Liver (tissue), 9 donors: ENCODE measurements around the gene UTRN. TPM values are rescaled to one million over a fixed set of nuclear protein-coding genes. Genes with fewer than 3 reads are reported as not detected.

ENCODE experiments used
- DNase-seq: peaks from one replicate; pipeline ENCODE4 v3.0.0-alpha.2; 2017; ENCODE audit warnings: low spot score
- H3K27ac ChIP-seq, 2 donors: one replicate each; pipeline ENCODE4 v1.7.0; 2013; ENCODE audit warnings: inconsistent platforms in 2 of 2, low read length in 2 of 2, control low read depth in 1 of 2, low read depth in 1 of 2, mild to moderate bottlenecking in 1 of 2
- H3K27me3 ChIP-seq, 4 donors: one replicate each; pipeline versions ENCODE4 v1.6.1 to v1.7.0; 2013; ENCODE audit warnings: low read length in 3 of 4, inconsistent platforms in 1 of 4, mild to moderate bottlenecking in 1 of 4, moderate library complexity in 1 of 4; ENCODE audit not compliant: control insufficient read depth in 4 of 4, insufficient read depth in 4 of 4
- H3K36me3 ChIP-seq, 4 donors: one replicate each; pipeline versions ENCODE4 v1.6.1 to v1.7.0; 2013; ENCODE audit warnings: low read length in 3 of 4, mild to moderate bottlenecking in 3 of 4, low read depth in 1 of 4, moderate library complexity in 1 of 4; ENCODE audit not compliant: control insufficient read depth in 4 of 4, insufficient read depth in 3 of 4
- H3K4me1 ChIP-seq, 4 donors: one replicate each; pipeline versions ENCODE4 v1.6.1 to v1.7.0; 2013; ENCODE audit warnings: low read length in 3 of 4, mild to moderate bottlenecking in 3 of 4, moderate library complexity in 1 of 4; ENCODE audit not compliant: control insufficient read depth in 4 of 4, insufficient read depth in 4 of 4
- H3K4me3 ChIP-seq, 3 donors: one replicate each; pipeline versions ENCODE4 v1.6.1 to v1.7.0; 2013; ENCODE audit warnings: low read length in 3 of 3, control low read depth in 1 of 3, low read depth in 1 of 3, mild to moderate bottlenecking in 1 of 3
- H3K9ac ChIP-seq, 2 donors: one replicate each; pipeline ENCODE4 v1.7.0; 2013; ENCODE audit warnings: low read length in 2 of 2, mild to moderate bottlenecking in 2 of 2, moderate library complexity in 2 of 2, control low read depth in 1 of 2, low read depth in 1 of 2
- H3K9me3 ChIP-seq, 4 donors: one replicate each; pipeline versions ENCODE4 v1.6.1 to v1.7.0; 2013; ENCODE audit warnings: low read length in 3 of 4; ENCODE audit not compliant: control insufficient read depth in 4 of 4
- CTCF ChIP-seq: fragments of 150-350 bp; IDR thresholded peaks from 2 replicates; pipeline ENCODE4 v1.5.1; 2017; ENCODE audit warnings: improper control_type of control experiment, low read depth, low read length; ENCODE audit not compliant: missing input control
- EGR1 ChIP-seq, 2 donors: IDR thresholded peaks; 2 replicates each; pipeline ENCODE4 v1.6.1; 2016 to 2018; ENCODE audit warnings: antibody characterized with exemption in 2 of 2, low read depth in 2 of 2
- FOXA1 ChIP-seq: IDR thresholded peaks from 2 replicates; pipeline ENCODE4 v1.6.1; 2016; ENCODE audit warnings: antibody characterized with exemption
- FOXA2 ChIP-seq: IDR thresholded peaks from 2 replicates; pipeline ENCODE4 v1.6.1; 2016; ENCODE audit warnings: antibody characterized with exemption
- GABPA ChIP-seq, 2 donors: IDR thresholded peaks in 1 of 2; conservative IDR thresholded peaks in 1 of 2; 2 replicates each; pipeline ENCODE4 v1.6.1; 2016; ENCODE audit warnings: antibody characterized with exemption in 2 of 2, mild to moderate bottlenecking in 1 of 2, moderate library complexity in 1 of 2
- HNF4A ChIP-seq, 2 donors: conservative IDR thresholded peaks; 2 replicates each; pipeline ENCODE4 v1.6.1; 2016; ENCODE audit warnings: antibody characterized with exemption in 2 of 2, mild to moderate bottlenecking in 2 of 2
- HNF4G ChIP-seq: IDR thresholded peaks from 2 replicates; pipeline ENCODE4 v1.6.1; 2016; ENCODE audit warnings: antibody characterized with exemption
- JUND ChIP-seq, 2 donors: IDR thresholded peaks; 2 replicates each; pipeline ENCODE4 v1.6.1; 2016; ENCODE audit warnings: antibody characterized with exemption in 2 of 2
- NR2F2 ChIP-seq: IDR thresholded peaks from 2 replicates; pipeline ENCODE4 v1.6.1; 2016; ENCODE audit warnings: antibody characterized with exemption
- RAD21 ChIP-seq, 2 donors: IDR thresholded peaks; 2 replicates each; pipeline ENCODE4 v1.6.1; 2016; ENCODE audit warnings: antibody characterized with exemption in 2 of 2, mild to moderate bottlenecking in 2 of 2
- RXRA ChIP-seq, 2 donors: IDR thresholded peaks; 2 replicates each; pipeline ENCODE4 v1.6.1; 2017 to 2018; ENCODE audit warnings: antibody characterized with exemption in 2 of 2, mild to moderate bottlenecking in 1 of 2
- SP1 ChIP-seq: IDR thresholded peaks from 2 replicates; pipeline ENCODE4 v1.6.1; 2018; ENCODE audit warnings: antibody characterized with exemption, mild to moderate bottlenecking
- TAF1 ChIP-seq: conservative IDR thresholded peaks from 2 replicates; pipeline ENCODE4 v1.6.1; 2016; ENCODE audit warnings: antibody characterized with exemption, mild to moderate bottlenecking
- YY1 ChIP-seq: IDR thresholded peaks from 2 replicates; pipeline ENCODE4 v1.6.1; 2016; ENCODE audit warnings: antibody characterized with exemption, mild to moderate bottlenecking
- WGBS: extraction: QIAGEN DNeasy Blood & Tissue Kit; methylation state at CpG from one replicate; pipeline ENCODE4 v1.1.7; 2013; 5-methylcytosine and 5-hydroxymethylcytosine counted together
- polyA plus RNA-seq, 2 donors: library from polyadenylated mRNA; stranded (reverse) in 1 of 2; unstranded in 1 of 2; fragments of 200-250 nt in 1 of 2; fragments of >200 nt in 1 of 2; fragmentation: Nextera tagmentation in 1 of 2; extraction: Ambion mirVana in 1 of 2; gene quantifications; one replicate each; pipeline versions ENCODE4 v1.2.1 to v1.2.3, GENCODE V29; 2013 to 2015
- total RNA-seq, 2 donors: library from RNA; depleted of rRNA; stranded (reverse); fragments of >200 nt; gene quantifications; one replicate each; pipeline ENCODE4 v1.2.3, GENCODE V29; 2014
- TF ChIP-seq, protein P1 (sequence below): IDR thresholded peaks from 2 replicates; pipeline ENCODE4 v1.6.1; 2016; ENCODE audit warnings: antibody characterized with exemption, mild to moderate bottlenecking
- TF ChIP-seq, protein P2 (sequence below): IDR thresholded peaks from 2 replicates; pipeline ENCODE4 v1.6.1; 2016; ENCODE audit warnings: antibody characterized with exemption
- TF ChIP-seq, protein P3 (sequence below): IDR thresholded peaks from 2 replicates; pipeline ENCODE4 v1.6.1; 2016; ENCODE audit warnings: antibody characterized with exemption
- TF ChIP-seq, protein P4 (sequence below): IDR thresholded peaks from 2 replicates; pipeline ENCODE4 v1.6.1; 2016; ENCODE audit warnings: antibody characterized with exemption
- donor health status: healthy.
- donor health status: healthy.
- donor health status: healthy.
- donor health status: healthy.
- donor health status: healthy.

The UTRN gene
- total and polyA plus RNA-seq, 4 donors = 6.9 to 83.7 (median 47.6) TPM

DNA sequence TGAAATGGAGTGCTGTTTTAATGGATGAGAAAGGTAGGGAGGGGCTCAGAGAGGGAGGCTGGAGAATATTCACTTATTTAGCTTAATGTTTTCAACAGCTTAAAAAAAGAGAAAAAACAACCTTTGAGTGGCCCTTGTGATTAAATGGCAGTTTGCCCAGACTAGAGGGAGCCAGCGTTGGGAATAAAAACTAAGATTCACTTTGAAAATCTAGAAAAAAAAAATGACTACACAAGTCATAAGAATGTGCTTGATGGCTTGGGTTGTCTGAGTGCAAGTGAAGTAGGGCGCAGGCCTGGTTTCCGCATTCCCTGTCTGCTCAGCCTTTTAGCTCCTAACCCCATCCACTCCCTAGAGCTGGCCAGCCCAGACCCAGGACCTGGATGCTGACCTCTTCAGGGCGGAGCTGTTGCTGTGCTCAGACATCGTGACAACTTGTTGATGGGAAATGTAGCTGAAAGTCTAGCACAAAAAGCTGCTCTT is 28.9 kb downstream of the UTRN start:
- WGBS = 55% methylated on average over 5 of the region's 5 CpGs
- H3K4me1 ChIP-seq = peaks cover 9 to 24% (median 17%) of the 10 kb centered on the region in 4 donors
- DNase-seq = no peak
- no peaks in the 10 kb centered on the region for H3K9me3 ChIP-seq
- no peak overlapping the region for H3K9ac ChIP-seq
- peaks cover 0 to under 1% (median 0%) of the 10 kb centered on the region in 4 donors for H3K36me3 ChIP-seq
- TF ChIP-seq FOXA1 = no peak
- TF ChIP-seq RAD21 (IDR thresholded peaks at IDR 0.05) = peak; percentile 11 to 21
- no peak for TF ChIP-seq TAF1
- peak; percentile 94 for TF ChIP-seq NR2F2
- peak; percentile 26 to 31 for TF ChIP-seq RXRA (IDR thresholded peaks at IDR 0.05)
- TF ChIP-seq, protein P1, sequence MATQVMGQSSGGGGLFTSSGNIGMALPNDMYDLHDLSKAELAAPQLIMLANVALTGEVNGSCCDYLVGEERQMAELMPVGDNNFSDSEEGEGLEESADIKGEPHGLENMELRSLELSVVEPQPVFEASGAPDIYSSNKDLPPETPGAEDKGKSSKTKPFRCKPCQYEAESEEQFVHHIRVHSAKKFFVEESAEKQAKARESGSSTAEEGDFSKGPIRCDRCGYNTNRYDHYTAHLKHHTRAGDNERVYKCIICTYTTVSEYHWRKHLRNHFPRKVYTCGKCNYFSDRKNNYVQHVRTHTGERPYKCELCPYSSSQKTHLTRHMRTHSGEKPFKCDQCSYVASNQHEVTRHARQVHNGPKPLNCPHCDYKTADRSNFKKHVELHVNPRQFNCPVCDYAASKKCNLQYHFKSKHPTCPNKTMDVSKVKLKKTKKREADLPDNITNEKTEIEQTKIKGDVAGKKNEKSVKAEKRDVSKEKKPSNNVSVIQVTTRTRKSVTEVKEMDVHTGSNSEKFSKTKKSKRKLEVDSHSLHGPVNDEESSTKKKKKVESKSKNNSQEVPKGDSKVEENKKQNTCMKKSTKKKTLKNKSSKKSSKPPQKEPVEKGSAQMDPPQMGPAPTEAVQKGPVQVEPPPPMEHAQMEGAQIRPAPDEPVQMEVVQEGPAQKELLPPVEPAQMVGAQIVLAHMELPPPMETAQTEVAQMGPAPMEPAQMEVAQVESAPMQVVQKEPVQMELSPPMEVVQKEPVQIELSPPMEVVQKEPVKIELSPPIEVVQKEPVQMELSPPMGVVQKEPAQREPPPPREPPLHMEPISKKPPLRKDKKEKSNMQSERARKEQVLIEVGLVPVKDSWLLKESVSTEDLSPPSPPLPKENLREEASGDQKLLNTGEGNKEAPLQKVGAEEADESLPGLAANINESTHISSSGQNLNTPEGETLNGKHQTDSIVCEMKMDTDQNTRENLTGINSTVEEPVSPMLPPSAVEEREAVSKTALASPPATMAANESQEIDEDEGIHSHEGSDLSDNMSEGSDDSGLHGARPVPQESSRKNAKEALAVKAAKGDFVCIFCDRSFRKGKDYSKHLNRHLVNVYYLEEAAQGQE = no peak
- H3K27me3 ChIP-seq = no peaks in the 10 kb centered on the region
- no peak overlapping the region for H3K4me3 ChIP-seq
- H3K27ac ChIP-seq = peak overlapping the region in 1 of 2 donors; percentile 22

DNA sequence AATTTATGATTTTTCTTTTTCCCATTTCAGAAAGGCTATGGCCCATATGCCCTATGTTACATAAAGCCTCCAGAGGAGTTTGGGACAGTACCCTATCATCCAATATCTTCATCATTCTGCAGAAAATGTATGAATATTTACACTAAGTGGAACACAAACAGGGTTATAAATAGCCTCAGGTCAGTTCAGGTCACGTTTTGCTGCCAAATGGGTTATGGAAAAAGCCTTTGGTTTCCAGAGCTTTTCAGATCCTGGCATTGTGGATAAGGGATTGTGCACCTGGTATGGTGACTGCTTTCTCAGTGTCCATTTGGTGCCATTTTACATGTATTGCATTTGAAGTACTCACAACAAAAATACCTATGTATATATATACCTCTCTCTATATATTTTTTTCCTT is 29.4 kb downstream of the UTRN start:
- Histone ChIP-seq H3K9ac (no peak overlapping the region), H3K4me3 (no peak overlapping the region), H3K27ac (peak overlapping the region in 1 of 2 donors; percentile 22), H3K4me1 (peaks cover 11 to 24% (median 17%) of the 10 kb centered on the region in 4 donors), H3K9me3 (no peaks in the 10 kb centered on the region), H3K36me3 (no peaks in the 10 kb centered on the region), H3K27me3 (no peaks in the 10 kb centered on the region)
- no peak for DNase-seq
- TF ChIP-seq FOXA1 (no peak), HNF4G (no peak), CTCF (no peak), RXRA (IDR thresholded peaks at IDR 0.05) (no peak), HNF4A (conservative IDR thresholded peaks at IDR 0.05) (no peak), YY1 (no peak), FOXA2 (no peak), TAF1 (no peak), RAD21 (IDR thresholded peaks at IDR 0.05) (no peak), SP1 (no peak), GABPA (IDR thresholded peaks at IDR 0.05 in 1 of 2, conservative IDR thresholded peaks at IDR 0.05 in 1 of 2) (no peak), EGR1 (IDR thresholded peaks at IDR 0.05; ENCODE audit: low read depth in 2 of 2) (no peak), JUND (IDR thresholded peaks at IDR 0.05) (no peak)
- TF ChIP-seq, protein P2, sequence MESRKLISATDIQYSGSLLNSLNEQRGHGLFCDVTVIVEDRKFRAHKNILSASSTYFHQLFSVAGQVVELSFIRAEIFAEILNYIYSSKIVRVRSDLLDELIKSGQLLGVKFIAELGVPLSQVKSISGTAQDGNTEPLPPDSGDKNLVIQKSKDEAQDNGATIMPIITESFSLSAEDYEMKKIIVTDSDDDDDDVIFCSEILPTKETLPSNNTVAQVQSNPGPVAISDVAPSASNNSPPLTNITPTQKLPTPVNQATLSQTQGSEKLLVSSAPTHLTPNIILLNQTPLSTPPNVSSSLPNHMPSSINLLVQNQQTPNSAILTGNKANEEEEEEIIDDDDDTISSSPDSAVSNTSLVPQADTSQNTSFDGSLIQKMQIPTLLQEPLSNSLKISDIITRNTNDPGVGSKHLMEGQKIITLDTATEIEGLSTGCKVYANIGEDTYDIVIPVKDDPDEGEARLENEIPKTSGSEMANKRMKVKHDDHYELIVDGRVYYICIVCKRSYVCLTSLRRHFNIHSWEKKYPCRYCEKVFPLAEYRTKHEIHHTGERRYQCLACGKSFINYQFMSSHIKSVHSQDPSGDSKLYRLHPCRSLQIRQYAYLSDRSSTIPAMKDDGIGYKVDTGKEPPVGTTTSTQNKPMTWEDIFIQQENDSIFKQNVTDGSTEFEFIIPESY = no peak
- TF ChIP-seq, protein P1 = no peak
- TF ChIP-seq, protein P3, sequence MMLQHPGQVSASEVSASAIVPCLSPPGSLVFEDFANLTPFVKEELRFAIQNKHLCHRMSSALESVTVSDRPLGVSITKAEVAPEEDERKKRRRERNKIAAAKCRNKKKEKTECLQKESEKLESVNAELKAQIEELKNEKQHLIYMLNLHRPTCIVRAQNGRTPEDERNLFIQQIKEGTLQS = no peak
- TF ChIP-seq, protein P4, sequence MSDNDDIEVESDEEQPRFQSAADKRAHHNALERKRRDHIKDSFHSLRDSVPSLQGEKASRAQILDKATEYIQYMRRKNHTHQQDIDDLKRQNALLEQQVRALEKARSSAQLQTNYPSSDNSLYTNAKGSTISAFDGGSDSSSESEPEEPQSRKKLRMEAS = no peak
- WGBS = 32% methylated on average over 1 of the region's 1 CpG
